Measurements from ENCODE around the gene ITGB1.
"Not testable (repeated sequence)": the region's sequence is repeated elsewhere in the genome, so short reads cannot be mapped to it uniquely, and the experiment has no call there.

Gene ITGB1

GRCh38 chr10:32992310-32992709, 34.3 kb upstream of the ITGB1 start:
- not testable (repeated sequence) for H3K36me3 ChIP-seq (ENCODE audit: control insufficient read depth, low read length); H3K27me3 ChIP-seq (ENCODE audit: control insufficient read depth, low read length); H3K4me3 ChIP-seq (ENCODE audit: low read length); H3K4me2 ChIP-seq (ENCODE audit: low read length); H3K79me2 ChIP-seq (ENCODE audit: control insufficient read depth, low read length); H3K9me3 ChIP-seq (ENCODE audit: control insufficient read depth, insufficient read depth, low read length); H3K9me2 ChIP-seq (replicated peaks; ENCODE audit: control insufficient read depth, low read length); H4K20me1 ChIP-seq (ENCODE audit: control insufficient read depth, insufficient read depth, low read depth, low read length)
- H3F3A ChIP-seq (ENCODE audit: control insufficient read depth, insufficient read depth): peaks cover 18% of the 10 kb centered on the region
- H3K27ac ChIP-seq (ENCODE audit: low read depth, low read length): peak overlapping the region; percentile 56
- H3K4me1 ChIP-seq (ENCODE audit: control insufficient read depth, low read length): peaks cover 79% of the 10 kb centered on the region

GRCh38 chr10:32990811-32991210, 32.8 kb upstream of the ITGB1 start:
- Histone ChIP-seq H3K4me2 (ENCODE audit: low read length) (no peak overlapping the region), H3K27ac (ENCODE audit: low read depth, low read length) (no peak overlapping the region), H3K4me3 (ENCODE audit: low read length) (no peak overlapping the region), H3F3A (ENCODE audit: control insufficient read depth, insufficient read depth) (peaks cover 9% of the 10 kb centered on the region), H3K79me2 (ENCODE audit: control insufficient read depth, low read length) (peaks cover 3% of the 10 kb centered on the region; the same call in 1 of the 2 replicates), H3K4me1 (ENCODE audit: control insufficient read depth, low read length) (peaks cover 80% of the 10 kb centered on the region), H3K36me3 (ENCODE audit: control insufficient read depth, low read length) (peaks cover 4% of the 10 kb centered on the region; the same call in 1 of the 2 replicates), H3K9me3 (ENCODE audit: control insufficient read depth, insufficient read depth, low read length) (peaks cover 5% of the 10 kb centered on the region; the same call in 1 of the 2 replicates), H4K20me1 (ENCODE audit: control insufficient read depth, insufficient read depth, low read depth, low read length) (no peaks in the 10 kb centered on the region), H3K27me3 (ENCODE audit: control insufficient read depth, low read length) (no peaks in the 10 kb centered on the region), H3K9me2 (replicated peaks; ENCODE audit: control insufficient read depth, low read length) (no peaks in the 10 kb centered on the region)
- no peak for TF ChIP-seq CTCF (IDR thresholded peaks at IDR 0.05; ENCODE audit: low read depth, low read length, poor library complexity, severe bottlenecking)
- TF ChIP-seq EZH2phosphoT487 (IDR thresholded peaks at IDR 0.05; ENCODE audit: borderline replicate concordance, low read length): no peak

GRCh38 chr10:32988604-32989003, 30.6 kb upstream of the ITGB1 start:
- no peaks in the 10 kb centered on the region for H4K20me1 ChIP-seq (ENCODE audit: control insufficient read depth, insufficient read depth, low read depth, low read length)
- H3K4me1 ChIP-seq (ENCODE audit: control insufficient read depth, low read length): peaks cover 81% of the 10 kb centered on the region
- no peak for TF ChIP-seq EZH2phosphoT487 (IDR thresholded peaks at IDR 0.05; ENCODE audit: borderline replicate concordance, low read length)
- no peak for TF ChIP-seq CTCF (IDR thresholded peaks at IDR 0.05; ENCODE audit: low read depth, low read length, poor library complexity, severe bottlenecking)
- H3F3A ChIP-seq (ENCODE audit: control insufficient read depth, insufficient read depth): peaks cover 8% of the 10 kb centered on the region
- H3K36me3 ChIP-seq (ENCODE audit: control insufficient read depth, low read length): no peaks in the 10 kb centered on the region
- peaks cover 5% of the 10 kb centered on the region; the same call in 1 of the 2 replicates for H3K9me3 ChIP-seq (ENCODE audit: control insufficient read depth, insufficient read depth, low read length)
- H3K9me2 ChIP-seq (replicated peaks; ENCODE audit: control insufficient read depth, low read length): no peaks in the 10 kb centered on the region
- no peaks in the 10 kb centered on the region for H3K27me3 ChIP-seq (ENCODE audit: control insufficient read depth, low read length)
- no peak overlapping the region for H3K4me3 ChIP-seq (ENCODE audit: low read length)
- no peak overlapping the region for H3K4me2 ChIP-seq (ENCODE audit: low read length)
- no peak overlapping the region for H3K27ac ChIP-seq (ENCODE audit: low read depth, low read length)
- H3K79me2 ChIP-seq (ENCODE audit: control insufficient read depth, low read length): no peaks in the 10 kb centered on the region

GRCh38 chr10:32987172-32987571, 29.1 kb upstream of the ITGB1 start:
- H3K4me2 ChIP-seq (ENCODE audit: low read length): no peak overlapping the region
- no peak overlapping the region for H3K27ac ChIP-seq (ENCODE audit: low read depth, low read length)
- no peak overlapping the region for H3K4me3 ChIP-seq (ENCODE audit: low read length)

More at GRCh38 chr10:32987172-32987571, 29.1 kb upstream of the ITGB1 start:
- Histone ChIP-seq H3K79me2 (ENCODE audit: control insufficient read depth, low read length) (no peaks in the 10 kb centered on the region), H3K27me3 (ENCODE audit: control insufficient read depth, low read length) (no peaks in the 10 kb centered on the region), H3F3A (ENCODE audit: control insufficient read depth, insufficient read depth) (peaks cover 1% of the 10 kb centered on the region), H4K20me1 (ENCODE audit: control insufficient read depth, insufficient read depth, low read depth, low read length) (no peaks in the 10 kb centered on the region), H3K9me2 (replicated peaks; ENCODE audit: control insufficient read depth, low read length) (no peaks in the 10 kb centered on the region), H3K36me3 (ENCODE audit: control insufficient read depth, low read length) (no peaks in the 10 kb centered on the region), H3K9me3 (ENCODE audit: control insufficient read depth, insufficient read depth, low read length) (peaks cover 5% of the 10 kb centered on the region; the same call in 1 of the 2 replicates), H3K4me1 (ENCODE audit: control insufficient read depth, low read length) (peaks cover 81% of the 10 kb centered on the region)
- TF ChIP-seq CTCF (IDR thresholded peaks at IDR 0.05; ENCODE audit: low read depth, low read length, poor library complexity, severe bottlenecking) (no peak), EZH2phosphoT487 (IDR thresholded peaks at IDR 0.05; ENCODE audit: borderline replicate concordance, low read length) (no peak)

All from DOHH2 (cell line).